ENCODE measurements around the gene IGSF11.

IGSF11 gene

GRCh38 chr3:118960876-118961450 is 73.7 kb downstream of the IGSF11 start:
- FAIRE-seq (no peak), DNase-seq (ENCODE audit: extremely low spot score, insufficient read length, low read depth) (no peak)

- FAIRE-seq: no peak
- DNase-seq (ENCODE audit: extremely low spot score, insufficient read length, low read depth): no peak
Observed at GRCh38 chr3:118955914-118956556, 78.6 kb downstream of the IGSF11 start.

GRCh38 chr3:118951089-118951488 is 83.6 kb downstream of the IGSF11 start:
- DNase-seq (ENCODE audit: extremely low spot score, insufficient read length, low read depth) (no peak), FAIRE-seq (no peak)

GRCh38 chr3:118949113-118949760 is 85.4 kb downstream of the IGSF11 start:
- DNase-seq (ENCODE audit: extremely low spot score, insufficient read length, low read depth) (no peak), FAIRE-seq (no peak)

GRCh38 chr3:118948146-118948545 is 86.5 kb downstream of the IGSF11 start:
- FAIRE-seq (no peak), DNase-seq (ENCODE audit: extremely low spot score, insufficient read length, low read depth) (no peak)

GRCh38 chr3:118946449-118946848 is 88.2 kb downstream of the IGSF11 start:
- DNase-seq (ENCODE audit: extremely low spot score, insufficient read length, low read depth): no peak
- FAIRE-seq: no peak

- FAIRE-seq (no peak), DNase-seq (ENCODE audit: extremely low spot score, insufficient read length, low read depth) (no peak)
Observed at GRCh38 chr3:118945834-118946233, 88.8 kb downstream of the IGSF11 start.

GRCh38 chr3:118943597-118943996 is 91.0 kb downstream of the IGSF11 start:
- FAIRE-seq (no peak), DNase-seq (ENCODE audit: extremely low spot score, insufficient read length, low read depth) (no peak)

- FAIRE-seq: no peak
- no peak for DNase-seq (ENCODE audit: extremely low spot score, insufficient read length, low read depth)
Observed at GRCh38 chr3:118942671-118943070, 92.0 kb downstream of the IGSF11 start.

GRCh38 chr3:118942195-118942594 is 92.5 kb downstream of the IGSF11 start:
- no peak for FAIRE-seq
- no peak for DNase-seq (ENCODE audit: extremely low spot score, insufficient read length, low read depth)

GRCh38 chr3:118941236-118941635 is 93.4 kb downstream of the IGSF11 start:
- FAIRE-seq: no peak
- DNase-seq (ENCODE audit: extremely low spot score, insufficient read length, low read depth): no peak

GRCh38 chr3:118938183-118938961 is 96.3 kb downstream of the IGSF11 start:
- DNase-seq (ENCODE audit: extremely low spot score, insufficient read length, low read depth): no peak
- FAIRE-seq: no peak

- no peak for DNase-seq (ENCODE audit: extremely low spot score, insufficient read length, low read depth)
- FAIRE-seq: no peak
Observed at GRCh38 chr3:118936811-118937210, 97.8 kb downstream of the IGSF11 start.

GRCh38 chr3:118932822-118933558 is 101.7 kb downstream of the IGSF11 start:
- FAIRE-seq (no peak), DNase-seq (ENCODE audit: extremely low spot score, insufficient read length, low read depth) (no peak)

- DNase-seq (ENCODE audit: extremely low spot score, insufficient read length, low read depth) (no peak), FAIRE-seq (no peak)
Observed at GRCh38 chr3:118931996-118932395, 102.7 kb downstream of the IGSF11 start.

GRCh38 chr3:118927449-118927848 is 107.2 kb downstream of the IGSF11 start:
- no peak for DNase-seq (ENCODE audit: extremely low spot score, insufficient read length, low read depth)

GRCh38 chr3:118912188-118912587 is 122.5 kb downstream of the IGSF11 start:
- DNase-seq (ENCODE audit: extremely low spot score, insufficient read length, low read depth) (no peak), FAIRE-seq (no peak)

More at GRCh38 chr3:118927449-118927848, 107.2 kb downstream of the IGSF11 start:
- no peak for FAIRE-seq

- no peak for FAIRE-seq
Observed at GRCh38 chr3:118910332-118910731, 124.3 kb downstream of the IGSF11 start.

GRCh38 chr3:118909763-118910162 is 124.9 kb downstream of the IGSF11 start:
- DNase-seq (ENCODE audit: extremely low spot score, insufficient read length, low read depth): no peak
- FAIRE-seq: no peak

More at GRCh38 chr3:118910332-118910731, 124.3 kb downstream of the IGSF11 start:
- DNase-seq (ENCODE audit: extremely low spot score, insufficient read length, low read depth): no peak

- no peak for DNase-seq (ENCODE audit: extremely low spot score, insufficient read length, low read depth)
- no peak for FAIRE-seq
Observed at GRCh38 chr3:118907909-118908308, 126.7 kb downstream of the IGSF11 start.
